Natural killer cell (primary cell): ENCODE data around the gene PKD1. TPM values are rescaled to one million over a fixed set of nuclear protein-coding genes. Genes with fewer than 3 reads are reported as not detected.

ENCODE experiments used
- ATAC-seq, 3 donors: fragments of 150-1000 bp in 2 of 3; fragments of 200-7000 bp in 1 of 3; cut with Tn5 transposase; 1 replicate in 1 of 3; 2 replicates in 2 of 3; pipeline ENCODE4 v1.10.0; 2021; ENCODE audit warnings: mild to moderate bottlenecking in 2 of 3, moderate library complexity in 2 of 3
- DNase-seq, 2 donors: peaks; one replicate each; pipeline versions ENCODE4 v3.0.0 to v3.0.0-alpha.2; 2013 to 2021; ENCODE audit warnings: mixed read lengths in 1 of 2
- H3K27ac ChIP-seq: one replicate; pipeline ENCODE4 v1.5.1; 2013; ENCODE audit warnings: mild to moderate bottlenecking, low read length
- H3K27me3 ChIP-seq: one replicate; pipeline ENCODE4 v1.6.1; 2013; ENCODE audit warnings: low read length; ENCODE audit not compliant: control insufficient read depth, insufficient read depth
- H3K36me3 ChIP-seq: one replicate; pipeline ENCODE4 v1.6.1; 2013; ENCODE audit warnings: low read length; ENCODE audit not compliant: control insufficient read depth, insufficient read depth
- H3K4me1 ChIP-seq: one replicate; pipeline ENCODE4 v1.6.1; 2013; ENCODE audit warnings: low read length; ENCODE audit not compliant: control insufficient read depth, insufficient read depth
- H3K4me3 ChIP-seq: one replicate; pipeline ENCODE4 v1.5.1; 2013; ENCODE audit warnings: low read length
- H3K9me3 ChIP-seq: one replicate; pipeline ENCODE4 v1.6.1; 2013; ENCODE audit warnings: low read length; ENCODE audit not compliant: control insufficient read depth, insufficient read depth
- H3K27ac Mint-ChIP-seq, 2 donors: one replicate each; pipeline ENCODE4 v1.8.0; 2022; ENCODE audit warnings: mild to moderate bottlenecking in 2 of 2, mixed read lengths in 2 of 2, moderate library complexity in 1 of 2
- H3K27me3 Mint-ChIP-seq, 2 donors: one replicate each; pipeline ENCODE4 v1.8.0; 2022; ENCODE audit warnings: low read depth in 2 of 2, mixed read lengths in 2 of 2
- H3K36me3 Mint-ChIP-seq: one replicate; pipeline ENCODE4 v1.8.0; 2022; ENCODE audit warnings: mixed read lengths
- H3K4me1 Mint-ChIP-seq, 2 donors: one replicate each; pipeline ENCODE4 v1.8.0; 2022; ENCODE audit warnings: mixed read lengths in 2 of 2
- H3K4me3 Mint-ChIP-seq: one replicate; pipeline ENCODE4 v1.8.0; 2022; ENCODE audit warnings: mild to moderate bottlenecking, moderate library complexity, mixed read lengths
- H3K9me3 Mint-ChIP-seq, 2 donors: one replicate each; pipeline ENCODE4 v1.8.0; 2022; ENCODE audit warnings: mixed read lengths in 2 of 2
- CTCF ChIP-seq: fragments of 200-600 bp; IDR thresholded peaks from one replicate; pipeline ENCODE4 v1.8.0; 2022; ENCODE audit warnings: antibody characterized with exemption
- WGBS: methylation state at CpG from one replicate; pipeline ENCODE4 v1.1.7; 2013; ENCODE audit warnings: missing lambda C conversion rate; ENCODE audit not compliant: insufficient coverage; 5-methylcytosine and 5-hydroxymethylcytosine counted together
- intact Hi-C: fragments of 100-400 bp; cut with micrococcal nuclease; formaldehyde crosslinking; loops from one replicate; pipeline ENCODE4 v1.14.2; 2022
- total RNA-seq, 4 donors: library from RNA; stranded (reverse); fragments of 120-200 nt in 1 of 4; gene quantifications; one replicate each; pipeline versions ENCODE4 v1.2.3 to v1.2.4, GENCODE V29; 2013 to 2022

The PKD1 gene
- total RNA-seq, 3 donors from 2014 or later (not counting 1 experiment from before 2014, with no cell fraction given) = 87.0 to 105 (median 99.1) TPM

- peaks cover 43% of the 10 kb centered on the region for H3K36me3 ChIP-seq
- H3K36me3 Mint-ChIP-seq = no peaks in the 10 kb centered on the region
- no peaks in the 10 kb centered on the region for H3K27me3 ChIP-seq
Measured at GRCh38 chr16:2172688-2173335, 37.1 kb upstream of the PKD1 start.

GRCh38 chr16:2171601-2172178 is 36.0 kb upstream of the PKD1 start:
- no peak overlapping the region for H3K27ac ChIP-seq
- H3K36me3 ChIP-seq = peaks cover 43% of the 10 kb centered on the region
- ATAC-seq (no peak), DNase-seq (no peak)
- peaks cover 0 to 4% of the 10 kb centered on the region in 2 donors for H3K4me1 Mint-ChIP-seq
- WGBS = 97% methylated on average over 28 of the region's 28 CpGs
- no peak overlapping the region for H3K4me3 Mint-ChIP-seq
- H3K9me3 ChIP-seq = no peaks in the 10 kb centered on the region
- no peaks in the 10 kb centered on the region for H3K9me3 Mint-ChIP-seq
- H3K36me3 Mint-ChIP-seq = no peaks in the 10 kb centered on the region
- H3K27me3 ChIP-seq = no peaks in the 10 kb centered on the region
- no peaks in the 10 kb centered on the region for H3K4me1 ChIP-seq
- intact Hi-C loops = no loop called here
- H3K4me3 ChIP-seq = no peak overlapping the region
- TF ChIP-seq CTCF = no peak
- no peak overlapping the region for H3K27ac Mint-ChIP-seq
- H3K27me3 Mint-ChIP-seq = no peaks in the 10 kb centered on the region

More at GRCh38 chr16:2172688-2173335, 37.1 kb upstream of the PKD1 start:
- Histone ChIP-seq H3K27ac (no peak overlapping the region), H3K4me1 (no peaks in the 10 kb centered on the region), H3K4me3 (no peak overlapping the region), H3K9me3 (no peaks in the 10 kb centered on the region)
- TF ChIP-seq CTCF = no peak
- no peak overlapping the region for H3K4me3 Mint-ChIP-seq
- WGBS = 97% methylated on average over 29 of the region's 29 CpGs
- intact Hi-C loops = no loop called here
- ATAC-seq (no peak), DNase-seq (no peak)
- no peak overlapping the region for H3K27ac Mint-ChIP-seq
- peaks cover 0 to 4% of the 10 kb centered on the region in 2 donors for H3K4me1 Mint-ChIP-seq
- no peaks in the 10 kb centered on the region for H3K9me3 Mint-ChIP-seq
- no peaks in the 10 kb centered on the region for H3K27me3 Mint-ChIP-seq

- H3K4me1 ChIP-seq = no peaks in the 10 kb centered on the region
- no peaks in the 10 kb centered on the region for H3K27me3 ChIP-seq
- no peak for TF ChIP-seq CTCF
- H3K36me3 ChIP-seq = peaks cover 42% of the 10 kb centered on the region
- peaks cover 0 to 4% of the 10 kb centered on the region in 2 donors for H3K4me1 Mint-ChIP-seq
- no peaks in the 10 kb centered on the region for H3K27me3 Mint-ChIP-seq
- no peaks in the 10 kb centered on the region for H3K9me3 ChIP-seq
- ATAC-seq (no peak), DNase-seq (no peak)
- WGBS = 92% methylated on average over 47 of the region's 47 CpGs
- no peak overlapping the region for H3K4me3 ChIP-seq
- H3K4me3 Mint-ChIP-seq = no peak overlapping the region
- H3K27ac Mint-ChIP-seq = no peak overlapping the region
- intact Hi-C loops = no loop called here
- H3K9me3 Mint-ChIP-seq = no peaks in the 10 kb centered on the region
- H3K36me3 Mint-ChIP-seq = no peaks in the 10 kb centered on the region
- H3K27ac ChIP-seq = no peak overlapping the region
Measured at GRCh38 chr16:2170587-2171435, 35.1 kb upstream of the PKD1 start.
